Measurements from ENCODE around the gene FARS2.

- TF ChIP-seq ATF6 (CRISPR knock-in tag; IDR thresholded peaks at IDR 0.05) (no peak), CTCF (IDR thresholded peaks at IDR 0.05) (no peak), ZNF263 (CRISPR knock-in tag; IDR thresholded peaks at IDR 0.05; ENCODE audit: low read depth) (no peak), ESRRA (CRISPR knock-in tag; IDR thresholded peaks at IDR 0.05; ENCODE audit: borderline replicate concordance) (no peak), PRDM15 (CRISPR knock-in tag; IDR thresholded peaks at IDR 0.05) (no peak), CREB1 (CRISPR knock-in tag; IDR thresholded peaks at IDR 0.05) (no peak), HMGXB4 (CRISPR knock-in tag; IDR thresholded peaks at IDR 0.05) (no peak)
Measured at GRCh38 chr6:5540370-5540769, 279.1 kb downstream of the FARS2 start.

Data from WTC11 (cell line).